BE2C (cell line): ENCODE results near the gene SSMEM1.

Source experiments
- DNase-seq: peaks from one replicate; pipeline ENCODE4 v3.0.0-alpha.2; 2020
- H3K27me3 ChIP-seq: fragments of 250-450 bp; sonication (Bioruptor Pico); 2 replicates; pipeline ENCODE4 v1.5.1; 2020; ENCODE audit warnings: mild to moderate bottlenecking
- H3K36me3 ChIP-seq: fragments of 250-450 bp; sonication (Bioruptor Pico); 2 replicates; pipeline ENCODE4 v1.5.1; 2020; ENCODE audit warnings: mild to moderate bottlenecking
- H3K4me1 ChIP-seq: fragments of 250-450 bp; sonication (Bioruptor Pico); 2 replicates; pipeline ENCODE4 v1.5.1; 2020
- H3K4me3 ChIP-seq: 2 replicates; pipeline ENCODE4 v1.5.1; 2011; ENCODE audit warnings: low read depth, low read length
- H3K9me3 ChIP-seq: fragments of 250-450 bp; sonication (Bioruptor Pico); 2 replicates; pipeline ENCODE4 v1.5.1; 2020
- CTCF ChIP-seq: IDR thresholded peaks from 2 replicates; pipeline ENCODE4 v1.5.1; 2012; ENCODE audit warnings: mild to moderate bottlenecking, low read depth, low read length

SSMEM1 gene

GRCh38 chr7:130189343-130189742 is 18.3 kb upstream of the SSMEM1 start:
- Histone ChIP-seq H3K4me1 (no peaks in the 10 kb centered on the region), H3K4me3 (no peak overlapping the region), H3K36me3 (peaks cover 6% of the 10 kb centered on the region), H3K9me3 (no peaks in the 10 kb centered on the region), H3K27me3 (no peaks in the 10 kb centered on the region)
- no peak for DNase-seq
- no peak for TF ChIP-seq CTCF

GRCh38 chr7:130191791-130192190 is 15.9 kb upstream of the SSMEM1 start:
- TF ChIP-seq CTCF: no peak
- H3K4me1 ChIP-seq: no peaks in the 10 kb centered on the region
- DNase-seq: no peak
- peaks cover 8% of the 10 kb centered on the region for H3K36me3 ChIP-seq
- no peak overlapping the region for H3K4me3 ChIP-seq
- H3K9me3 ChIP-seq: no peaks in the 10 kb centered on the region
- H3K27me3 ChIP-seq: no peaks in the 10 kb centered on the region

GRCh38 chr7:130195396-130195795 is 12.3 kb upstream of the SSMEM1 start:
- Histone ChIP-seq H3K36me3 (peaks cover 25% of the 10 kb centered on the region), H3K4me1 (no peaks in the 10 kb centered on the region), H3K9me3 (no peaks in the 10 kb centered on the region), H3K27me3 (no peaks in the 10 kb centered on the region), H3K4me3 (no peak overlapping the region)
- DNase-seq: no peak
- TF ChIP-seq CTCF: no peak

- Histone ChIP-seq H3K9me3 (no peaks in the 10 kb centered on the region), H3K4me3 (no peak overlapping the region), H3K27me3 (no peaks in the 10 kb centered on the region), H3K36me3 (peaks cover 30% of the 10 kb centered on the region), H3K4me1 (no peaks in the 10 kb centered on the region)
- no peak for DNase-seq
- no peak for TF ChIP-seq CTCF
These were observed 11.2 kb upstream of the SSMEM1 start for GRCh38 chr7:130196476-130196875.

- H3K36me3 ChIP-seq: peaks cover 29% of the 10 kb centered on the region
- DNase-seq: no peak
- no peak overlapping the region for H3K4me3 ChIP-seq
- no peak for TF ChIP-seq CTCF
- H3K4me1 ChIP-seq: no peaks in the 10 kb centered on the region
- H3K9me3 ChIP-seq: no peaks in the 10 kb centered on the region
- H3K27me3 ChIP-seq: no peaks in the 10 kb centered on the region
These were observed 10.6 kb upstream of the SSMEM1 start for GRCh38 chr7:130197094-130197493.

- H3K4me3 ChIP-seq: no peak overlapping the region
- H3K4me1 ChIP-seq: no peaks in the 10 kb centered on the region
- H3K36me3 ChIP-seq: peaks cover 38% of the 10 kb centered on the region
- no peaks in the 10 kb centered on the region for H3K27me3 ChIP-seq
- H3K9me3 ChIP-seq: no peaks in the 10 kb centered on the region
- no peak for TF ChIP-seq CTCF
- DNase-seq: no peak
These were observed 5.9 kb upstream of the SSMEM1 start for GRCh38 chr7:130201796-130202195.
